ENCODE data around the gene SLC29A3.
"Not testable (repeated sequence)": the region's sequence is repeated elsewhere in the genome, so short reads cannot be mapped to it uniquely, and the experiment has no call there.

Gene SLC29A3

DNA sequence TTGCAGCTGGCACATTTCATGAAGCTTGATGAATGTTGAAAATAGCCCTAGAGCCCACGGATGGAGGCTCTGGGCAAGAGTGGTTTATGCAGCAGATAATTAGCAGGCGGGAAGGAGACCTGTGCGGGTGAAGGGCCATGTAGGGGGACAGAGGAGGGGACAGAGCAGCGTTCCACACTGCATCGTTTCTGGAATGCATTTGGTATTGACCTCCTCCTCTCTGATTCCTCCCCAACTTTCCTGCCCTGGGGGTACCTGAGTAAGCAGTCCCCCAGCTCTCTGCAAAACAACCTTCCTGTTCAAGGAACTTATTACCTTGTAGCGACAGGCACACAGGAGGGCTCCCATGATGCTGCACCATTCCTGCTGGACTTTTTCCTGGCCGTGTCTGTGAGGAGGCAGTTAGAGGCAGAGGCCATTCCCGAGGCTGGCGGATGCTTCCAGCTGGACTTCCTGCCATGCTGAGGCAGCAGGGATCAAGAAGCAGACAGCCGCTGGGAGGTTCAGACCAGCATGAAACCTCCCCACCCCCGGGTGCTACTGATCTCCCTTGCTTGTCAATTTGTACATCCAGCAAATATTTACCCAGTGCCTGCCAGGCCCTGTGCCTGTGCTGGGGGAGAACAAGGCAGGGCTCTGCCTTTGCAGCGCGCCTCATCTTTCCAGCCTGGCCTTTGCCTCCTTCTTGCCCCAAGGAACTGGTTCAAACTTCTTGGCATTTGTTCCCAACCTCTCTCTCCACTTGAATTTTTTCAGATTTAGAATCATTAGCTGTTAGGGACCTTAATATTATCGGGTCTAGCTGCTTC, 28.7 kb downstream of the SLC29A3 start:
- no peak for DNase-seq

DNA sequence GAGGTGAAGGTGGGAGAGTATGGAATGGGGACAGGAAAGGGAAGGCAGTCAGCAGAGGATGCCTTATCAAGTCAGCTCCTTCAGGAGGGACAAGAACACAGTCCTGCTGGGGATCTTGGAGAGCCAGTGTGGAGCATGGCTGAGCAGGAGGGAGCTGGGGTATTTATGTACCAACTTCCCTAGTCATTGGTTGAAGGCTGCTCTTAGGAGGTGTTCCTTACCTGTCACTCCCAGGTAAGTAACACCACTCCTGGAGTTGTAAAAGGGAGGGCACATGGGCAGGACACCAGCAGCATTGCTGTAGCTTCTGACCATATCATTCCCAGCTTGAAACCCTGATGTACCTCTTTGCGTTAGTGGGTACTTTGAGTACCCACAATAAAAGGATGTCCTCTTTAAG, 29.8 kb downstream of the SLC29A3 start:
- no peak for DNase-seq

DNA sequence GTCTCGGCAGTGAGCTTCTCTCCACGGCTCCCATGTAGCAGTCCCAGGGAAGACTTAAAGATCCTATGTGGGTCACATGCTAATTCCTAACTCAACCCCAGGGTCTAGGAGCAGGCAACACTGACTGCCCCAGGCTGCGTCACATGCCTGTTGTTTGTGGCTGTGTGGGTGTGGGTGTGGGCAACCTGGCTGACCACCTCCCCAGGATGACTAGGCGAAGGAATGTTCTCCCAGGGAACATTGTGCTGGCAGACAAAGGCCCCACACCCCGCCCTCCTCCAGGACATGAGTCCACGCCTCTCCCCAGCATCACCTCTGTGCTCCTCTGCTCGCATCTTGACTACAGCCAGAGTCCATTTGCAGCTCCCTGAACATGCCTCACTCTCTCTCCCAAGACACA, 30.3 kb downstream of the SLC29A3 start:
- DNase-seq = no peak

DNA sequence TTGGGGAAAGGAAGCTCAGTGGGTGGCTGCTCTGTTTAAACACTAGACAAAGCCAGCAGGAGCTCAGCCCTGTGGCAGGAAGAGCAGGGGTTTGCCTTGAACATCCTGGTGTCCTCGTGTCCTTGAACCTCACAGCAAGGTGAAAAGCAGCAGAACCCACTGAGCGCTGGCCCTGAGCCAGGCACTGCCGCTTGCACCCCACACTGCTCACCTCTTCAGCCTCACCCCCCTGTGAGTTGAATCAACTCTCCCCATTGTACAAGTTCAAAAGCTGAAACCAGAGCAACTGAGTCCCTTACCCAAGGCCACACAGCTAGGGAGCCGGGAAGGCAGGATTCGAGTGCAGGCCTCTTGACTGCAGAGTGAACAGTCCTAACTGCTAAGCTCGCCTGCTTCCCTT, 32.0 kb downstream of the SLC29A3 start:
- DNase-seq = no peak

DNA sequence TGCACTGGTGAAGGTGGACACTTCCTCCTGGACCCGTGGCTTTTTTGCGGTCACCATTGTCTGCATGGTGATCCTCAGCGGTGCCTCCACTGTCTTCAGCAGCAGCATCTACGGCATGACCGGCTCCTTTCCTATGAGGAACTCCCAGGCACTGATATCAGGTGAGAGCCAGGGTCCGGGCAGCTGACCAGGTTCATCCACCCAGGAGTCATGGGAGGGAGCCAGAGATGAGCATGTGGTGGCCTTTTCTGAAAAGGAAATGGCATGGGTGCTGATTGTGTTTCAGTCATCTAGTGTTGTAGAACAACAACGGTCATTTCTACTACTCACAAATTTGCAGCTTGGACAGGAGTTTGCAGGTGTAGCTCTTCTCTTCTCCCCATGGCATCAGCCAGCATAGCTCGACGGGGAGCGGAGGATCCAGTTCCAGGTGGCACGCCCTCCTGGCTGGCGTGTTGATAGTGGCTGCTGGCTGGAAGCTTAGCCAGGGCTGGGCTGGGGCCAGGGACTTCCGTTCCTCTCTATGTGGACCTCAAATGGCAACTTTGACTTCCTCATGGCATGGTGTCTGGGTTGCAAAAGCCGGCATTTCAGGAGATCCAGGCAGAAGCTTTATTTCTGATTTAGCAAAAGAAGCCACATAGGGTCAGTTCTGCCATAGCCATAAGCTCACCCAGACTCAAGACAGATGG, 32.7 kb downstream of the SLC29A3 start:
- DNase-seq = no peak

DNA sequence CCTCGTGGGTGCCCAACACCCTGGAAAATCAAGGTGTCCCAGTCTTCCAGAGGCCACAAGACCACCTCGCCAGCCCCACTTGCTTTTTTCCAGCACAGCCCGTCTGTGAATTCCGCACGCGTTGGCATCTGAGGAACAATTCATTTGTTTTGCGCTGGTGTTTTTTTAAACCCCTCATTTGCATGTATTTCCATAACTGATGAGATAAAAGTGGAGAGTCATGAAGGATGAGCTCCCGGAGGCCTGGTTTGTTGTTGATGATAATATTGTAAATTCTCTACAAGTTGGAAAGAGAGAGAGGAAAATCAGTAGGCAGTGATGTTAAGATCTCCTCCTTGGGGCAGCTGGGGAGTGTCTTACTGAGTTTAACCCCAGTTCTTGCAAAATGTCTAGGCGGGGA, 34.6 kb downstream of the SLC29A3 start:
- DNase-seq = no peak

DNA sequence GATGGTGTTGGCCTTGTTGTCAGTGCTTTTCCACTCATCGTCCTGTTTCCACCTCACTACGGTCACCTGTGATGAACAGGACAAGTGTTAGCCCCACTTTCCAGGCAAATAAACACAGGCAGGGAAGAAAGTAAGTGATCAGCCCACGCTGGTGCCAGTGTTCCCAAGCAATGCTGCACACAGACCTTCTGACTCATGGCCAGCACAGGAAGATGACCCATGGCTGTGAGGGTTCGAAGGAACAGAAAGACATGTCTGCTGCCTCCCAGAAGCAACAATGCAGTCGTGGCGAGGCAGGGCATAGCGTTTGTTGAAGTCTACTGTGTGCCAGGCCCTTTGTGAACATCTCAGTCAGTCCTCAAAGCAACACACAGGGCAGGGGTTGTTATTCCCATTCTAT, 35.7 kb downstream of the SLC29A3 start:
- no peak for DNase-seq

DNA sequence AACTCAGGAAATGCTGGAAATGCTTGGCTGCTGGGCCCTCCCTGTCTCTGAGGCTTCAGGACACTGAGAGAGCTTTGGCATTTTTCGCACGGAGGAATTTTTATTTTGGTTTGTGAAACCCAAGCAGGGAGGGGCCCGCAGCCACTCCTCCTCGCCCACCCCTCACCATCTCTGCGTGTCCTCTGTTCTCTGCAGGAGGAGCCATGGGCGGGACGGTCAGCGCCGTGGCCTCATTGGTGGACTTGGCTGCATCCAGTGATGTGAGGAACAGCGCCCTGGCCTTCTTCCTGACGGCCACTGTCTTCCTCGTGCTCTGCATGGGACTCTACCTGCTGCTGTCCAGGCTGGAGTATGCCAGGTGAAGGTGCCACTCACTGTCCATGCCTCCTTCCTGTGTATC, 36.8 kb downstream of the SLC29A3 start:
- no peak for DNase-seq

DNA sequence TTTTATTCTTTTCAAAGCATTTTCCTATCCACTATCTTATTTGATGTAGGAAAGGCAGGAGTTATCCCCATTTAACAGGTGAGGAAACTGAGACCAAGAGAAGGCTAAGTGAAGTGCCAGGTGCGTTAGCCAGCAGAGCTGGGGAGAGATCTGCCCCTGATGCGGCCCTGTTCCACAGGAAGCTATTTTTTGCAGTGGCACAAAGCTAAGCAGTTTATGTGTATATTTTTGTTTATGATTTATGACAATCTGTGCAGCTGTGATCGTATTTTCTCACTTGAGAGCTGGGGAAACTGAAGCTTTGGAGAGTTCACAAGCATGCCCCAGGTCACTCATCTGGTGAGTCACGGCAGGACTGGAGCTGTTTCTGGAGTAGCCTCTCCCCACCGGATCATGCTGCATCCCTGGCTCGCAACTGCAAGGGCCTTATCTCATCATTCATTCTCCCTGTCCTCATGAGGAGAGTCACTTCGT, 38.8 kb downstream of the SLC29A3 start:
- no peak for DNase-seq

DNA sequence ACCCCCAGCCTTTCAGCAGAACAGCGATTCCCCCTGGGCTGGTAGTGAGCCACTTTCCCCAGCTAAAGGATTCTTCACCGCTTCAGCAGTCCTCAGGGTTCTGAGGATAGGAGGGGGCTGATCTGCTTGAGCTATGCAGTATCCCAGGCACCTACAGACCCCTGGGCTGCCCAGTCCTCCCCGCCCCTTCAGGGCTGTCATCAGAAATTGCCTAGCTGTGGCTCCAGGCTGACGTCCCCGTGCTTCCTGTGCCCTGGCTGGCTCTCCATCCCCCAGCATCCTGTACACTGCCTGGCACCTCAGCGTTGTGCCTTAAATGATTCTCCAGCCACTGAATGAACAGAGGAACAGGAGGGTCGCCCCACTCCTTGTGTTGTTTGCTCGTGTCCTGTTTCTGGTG, 39.2 kb downstream of the SLC29A3 start:
- no peak for DNase-seq

DNA sequence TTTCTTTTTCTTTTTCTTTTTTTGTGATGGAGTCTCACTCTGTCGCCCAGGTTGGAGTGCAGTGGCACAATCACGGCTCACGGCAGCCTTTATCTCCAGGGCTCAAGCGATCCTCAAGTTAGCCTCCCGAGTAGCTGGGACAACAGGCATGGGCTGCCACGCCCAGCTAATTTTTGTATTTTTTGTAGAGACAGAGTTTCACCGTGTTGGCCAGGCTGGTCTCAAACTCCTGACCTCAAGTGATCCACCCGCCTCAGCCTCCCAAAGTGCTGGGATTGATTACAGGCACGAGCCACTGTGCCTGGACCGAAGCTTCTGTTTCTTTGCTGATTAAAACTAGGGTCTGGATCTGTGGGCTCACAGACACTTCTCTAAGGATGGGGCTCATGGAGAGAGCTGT, 39.8 kb downstream of the SLC29A3 start:
- DNase-seq = not testable (repeated sequence)

DNA sequence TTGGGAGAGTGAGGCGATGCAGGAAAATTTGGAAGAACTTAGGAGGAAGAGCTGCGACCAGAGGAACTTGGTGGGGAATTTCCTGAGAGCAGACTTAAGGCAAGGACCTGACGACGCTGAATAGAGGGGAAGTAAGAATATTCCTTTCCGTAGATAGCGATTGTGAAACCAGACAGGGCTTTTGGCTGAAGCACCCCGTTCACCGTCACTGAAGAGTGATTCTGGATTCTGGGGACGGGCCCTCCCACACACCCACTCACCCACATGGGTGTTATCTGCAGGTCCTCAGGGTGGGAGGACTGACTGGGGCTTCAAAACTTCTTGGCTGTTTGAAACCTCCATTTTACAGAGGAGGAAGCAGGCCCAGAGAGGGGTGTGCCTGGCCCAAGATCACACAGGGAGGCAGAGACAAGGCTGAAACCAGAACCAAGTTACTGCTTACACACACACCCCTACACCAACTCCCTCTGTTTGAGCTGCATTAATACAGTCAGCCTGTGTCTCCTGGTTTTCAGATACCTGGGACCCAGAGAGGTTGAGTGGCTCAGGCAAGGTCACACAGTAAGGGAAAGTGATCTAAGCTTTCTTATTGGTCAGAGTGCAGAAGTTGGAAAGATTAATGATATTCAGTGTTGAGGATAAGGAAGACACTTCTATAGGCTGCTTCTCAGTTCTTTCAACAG, 40.4 kb downstream of the SLC29A3 start:
- DNase-seq = no peak

DNA sequence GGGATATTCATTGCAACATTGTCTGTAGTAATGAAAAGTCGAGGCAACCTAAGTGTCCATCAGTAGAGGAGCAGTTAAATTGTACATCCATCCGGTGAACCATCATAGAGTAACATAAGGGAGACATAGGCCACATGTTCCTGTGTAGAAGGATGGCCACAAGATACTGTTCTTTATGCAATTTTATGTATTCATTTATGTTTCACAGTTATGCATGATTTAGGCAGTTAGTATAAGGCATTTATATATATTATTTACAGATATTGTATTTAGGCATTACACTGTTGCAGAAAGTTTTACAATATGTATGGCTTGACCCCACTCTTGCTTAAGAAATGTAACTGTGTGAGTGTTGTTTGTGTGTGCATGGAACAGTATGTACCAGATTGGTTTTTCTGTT, 41.7 kb downstream of the SLC29A3 start:
- no peak for DNase-seq

DNA sequence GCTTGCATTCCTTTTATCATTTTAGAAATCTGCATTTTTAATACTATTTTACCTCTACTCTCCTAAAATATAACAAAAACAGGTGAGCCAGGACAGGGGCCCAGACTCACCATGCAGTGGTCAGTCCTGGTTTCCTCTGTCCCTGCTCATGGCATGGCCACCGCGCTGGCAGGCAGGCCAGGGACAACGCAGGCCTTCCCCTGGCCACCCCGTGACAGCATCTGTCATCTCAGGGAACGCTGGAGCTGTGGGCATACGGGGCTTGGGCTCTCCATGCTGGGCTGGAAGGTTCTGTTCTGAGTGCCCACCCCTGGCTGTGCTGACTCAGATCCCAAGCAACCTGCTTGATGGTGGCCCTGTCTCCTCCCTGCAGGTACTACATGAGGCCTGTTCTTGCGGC, 42.5 kb downstream of the SLC29A3 start:
- no peak for DNase-seq

DNA sequence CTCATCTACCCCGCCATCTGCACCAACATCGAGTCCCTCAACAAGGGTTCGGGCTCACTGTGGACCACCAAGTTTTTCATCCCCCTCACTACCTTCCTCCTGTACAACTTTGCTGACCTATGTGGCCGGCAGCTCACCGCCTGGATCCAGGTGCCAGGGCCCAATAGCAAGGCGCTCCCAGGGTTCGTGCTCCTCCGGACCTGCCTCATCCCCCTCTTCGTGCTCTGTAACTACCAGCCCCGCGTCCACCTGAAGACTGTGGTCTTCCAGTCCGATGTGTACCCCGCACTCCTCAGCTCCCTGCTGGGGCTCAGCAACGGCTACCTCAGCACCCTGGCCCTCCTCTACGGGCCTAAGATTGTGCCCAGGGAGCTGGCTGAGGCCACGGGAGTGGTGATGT, 43.1 kb downstream of the SLC29A3 start:
- DNase-seq = no peak

DNA sequence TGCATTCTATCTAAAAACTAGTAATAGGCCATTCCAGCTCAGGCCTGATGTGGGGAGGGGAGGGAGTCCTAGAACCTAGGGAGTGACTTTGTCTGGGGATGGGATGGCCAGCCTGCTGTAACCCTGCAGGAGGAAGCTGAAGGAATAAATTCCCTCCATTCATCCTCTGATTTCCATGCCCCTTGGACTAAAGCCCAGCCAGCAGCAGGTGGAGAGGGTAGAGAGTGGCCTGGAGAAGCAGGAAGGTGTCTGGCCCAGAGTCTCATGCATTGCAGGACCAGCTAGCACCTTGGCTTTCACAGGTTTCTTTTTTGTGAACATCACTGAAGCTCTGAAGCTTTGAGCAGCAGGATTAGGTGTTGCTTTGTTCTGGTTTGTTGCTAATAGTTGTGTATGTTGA, 44.9 kb downstream of the SLC29A3 start:
- no peak for DNase-seq

DNA sequence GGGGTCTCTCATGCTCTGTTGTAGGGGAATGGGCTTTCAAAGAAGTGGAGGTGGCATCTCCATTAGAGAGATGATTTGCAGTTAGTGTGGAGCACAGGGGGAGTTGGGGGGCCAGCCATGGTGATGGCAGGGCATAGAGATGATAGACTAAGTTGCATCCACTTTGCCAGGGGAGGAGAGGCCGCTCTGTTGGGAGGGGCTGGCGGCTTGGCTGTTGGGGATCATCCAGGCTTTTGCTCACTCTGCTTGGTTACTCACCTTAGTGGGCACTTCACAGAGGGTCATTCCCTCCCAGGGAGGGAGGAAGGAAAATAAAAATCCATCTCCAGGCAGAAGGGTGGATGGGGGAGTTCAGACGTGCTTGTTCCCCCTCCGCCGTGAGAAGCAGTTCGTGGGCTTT, 46.3 kb downstream of the SLC29A3 start:
- DNase-seq = no peak

DNA sequence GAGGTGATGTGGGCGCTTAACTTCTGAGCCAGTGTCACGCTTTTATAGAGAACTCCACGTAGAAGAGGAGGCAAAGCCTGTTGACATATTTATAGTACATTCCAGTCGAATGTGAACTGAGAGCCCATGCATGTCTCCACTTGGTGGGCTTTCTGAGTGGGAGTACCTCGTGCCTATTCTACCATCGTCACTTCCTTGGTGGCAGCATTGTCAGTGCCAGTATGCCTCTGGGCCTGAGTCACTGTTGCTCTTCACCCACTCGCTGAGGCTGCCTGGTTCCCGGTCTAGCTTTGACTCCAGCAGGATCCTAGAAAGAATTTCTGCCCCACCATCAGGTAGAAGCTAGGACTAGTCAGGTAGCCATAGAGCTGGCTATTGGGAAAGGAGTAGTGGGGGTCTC, 47.6 kb downstream of the SLC29A3 start:
- no peak for DNase-seq

DNA sequence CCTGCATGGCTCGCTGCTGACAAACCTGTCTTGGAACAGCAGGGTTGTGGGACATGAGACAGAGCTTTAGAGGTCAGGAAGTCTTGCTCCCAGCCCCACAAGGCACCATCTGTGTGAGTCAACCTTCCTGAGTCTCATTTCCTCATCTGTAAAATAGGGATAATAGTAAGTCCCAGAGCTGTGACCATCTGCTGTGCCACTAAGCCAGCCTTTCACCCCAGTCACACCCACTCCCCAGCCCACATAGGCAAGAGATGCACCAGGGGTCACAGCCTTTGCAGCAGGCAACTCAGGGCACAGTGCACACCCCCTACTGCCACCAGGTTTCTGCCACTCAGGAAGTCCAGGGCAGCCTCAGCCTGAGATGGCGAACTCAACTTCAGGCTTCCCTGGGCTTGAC, 48.2 kb downstream of the SLC29A3 start:
- DNase-seq = no peak

DNA sequence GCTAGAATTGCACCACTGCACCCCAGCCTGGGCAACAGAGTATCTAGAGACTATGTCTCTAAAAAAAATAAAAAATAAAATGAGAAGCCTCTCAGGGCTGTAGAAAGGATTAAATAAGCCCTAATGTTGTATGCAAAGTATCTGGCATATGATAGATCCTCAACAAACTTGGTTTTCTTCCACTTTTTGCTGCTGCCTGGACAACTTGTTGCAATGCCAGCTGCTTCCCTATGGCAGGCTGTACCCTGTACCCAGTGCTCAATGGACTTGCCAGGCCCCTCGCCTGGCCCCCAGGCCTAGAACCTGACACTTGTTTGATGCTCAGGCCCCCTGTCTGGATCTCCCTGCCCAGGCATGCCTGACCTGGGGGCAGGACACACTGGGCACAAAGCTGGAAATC, 49.1 kb downstream of the SLC29A3 start:
- DNase-seq = no peak

DNA sequence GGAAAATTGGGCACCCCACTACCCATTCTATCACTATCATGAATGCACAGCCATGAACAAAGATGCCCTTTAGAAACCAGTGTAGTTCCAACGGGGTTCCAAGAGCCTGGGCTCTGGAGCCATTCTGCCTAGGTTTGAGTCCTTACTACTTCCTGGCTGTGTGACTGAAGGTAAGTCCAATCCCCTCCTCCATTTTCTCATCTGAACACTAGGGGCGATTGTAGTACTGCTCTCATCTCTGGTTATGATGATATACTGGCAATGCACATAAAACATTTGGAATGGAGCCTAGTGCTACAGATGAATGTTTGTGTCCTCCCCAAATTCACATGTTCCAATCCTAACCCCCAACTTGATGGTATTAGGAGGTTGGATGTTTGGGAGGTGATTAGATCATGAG, 49.6 kb downstream of the SLC29A3 start:
- no peak for DNase-seq

DNA sequence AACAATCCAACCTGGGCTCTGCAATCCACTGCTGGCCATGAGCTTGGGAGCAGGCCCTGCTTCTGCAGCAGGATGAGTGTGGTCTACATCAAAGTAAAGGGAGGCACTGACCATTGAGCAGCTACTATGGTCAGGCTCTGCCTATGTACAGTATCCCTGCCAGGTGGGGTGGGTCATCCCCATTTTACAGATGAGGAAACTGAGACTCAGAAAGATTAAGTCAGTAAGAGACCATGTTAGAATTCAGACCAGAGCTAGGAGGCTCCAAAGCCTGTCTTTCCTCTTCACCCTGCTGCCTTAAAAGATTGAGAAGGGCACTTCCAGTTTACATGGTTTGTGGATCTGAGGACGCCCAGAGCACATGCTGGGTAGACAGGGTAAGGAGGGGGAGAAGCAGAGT, 50.5 kb downstream of the SLC29A3 start:
- no peak for DNase-seq

DNA sequence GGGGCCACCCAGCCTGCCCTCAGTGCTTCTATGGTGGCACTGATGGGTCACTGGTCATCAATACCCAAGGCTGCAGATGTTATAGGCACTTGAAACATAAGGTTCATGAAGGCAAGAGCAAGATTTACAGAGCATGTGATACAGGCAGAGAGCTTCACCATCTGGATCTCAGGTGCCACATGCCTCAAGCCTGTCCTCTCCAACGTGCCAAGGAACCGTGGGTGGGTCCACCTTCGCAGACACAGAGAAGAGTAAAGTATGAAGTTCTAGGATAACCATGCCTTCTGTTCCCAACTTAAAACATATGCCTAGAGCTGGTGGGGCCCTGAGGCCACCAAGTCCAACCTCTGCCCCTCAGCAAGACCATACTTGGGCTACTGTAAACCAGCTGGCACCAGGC, 51.0 kb downstream of the SLC29A3 start:
- no peak for DNase-seq

DNA sequence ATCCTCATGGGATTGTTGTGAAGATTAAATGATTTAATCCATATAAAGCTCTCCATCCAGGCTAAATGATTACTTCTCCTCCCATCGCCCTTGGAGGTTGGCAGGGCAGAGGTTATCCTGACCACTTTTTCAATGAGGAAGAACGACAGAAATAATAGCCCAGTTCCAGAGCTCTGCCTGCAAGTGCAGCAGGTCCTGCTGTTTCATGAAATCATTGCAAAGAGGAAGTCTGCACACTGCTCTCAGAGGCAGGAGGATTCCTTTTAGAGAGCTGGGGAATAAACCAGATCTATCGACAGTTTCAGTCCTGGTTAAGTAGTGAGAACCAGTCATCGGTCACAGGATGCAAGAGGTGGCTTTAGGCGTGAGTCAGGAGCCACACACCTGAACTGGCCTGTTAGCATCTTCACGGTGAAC, 52.7 kb downstream of the SLC29A3 start:
- DNase-seq = peak; percentile 13
